Endothelial cell of umbilical vein (primary cell): ENCODE data around the gene CTDP1. TPM values are rescaled to one million over a fixed set of nuclear protein-coding genes. Genes with fewer than 3 reads are reported as not detected.

Experiments
- BruUV-seq: library from RNA; stranded (reverse); fragments of 400-500 nt; replicated peaks from 2 replicates; lab custom pipeline; 2021; lab: Mats Ljungman, UMichigan
- CTCF ChIA-PET: fragments of 300-600, 350-600 bp; sonication (Branson Sonifier 250); formaldehyde crosslinking; loops from one replicate; lab custom pipeline; 2021; ENCODE audit warnings: antibody characterized with exemption, inconsistent platforms; lab: Charles Lee
- POLR2A ChIA-PET: fragments of 300-600, 350-600 bp; sonication (Branson Sonifier 250); formaldehyde crosslinking; loops from one replicate; lab custom pipeline; 2021; ENCODE audit warnings: antibody characterized with exemption, inconsistent platforms; lab: Charles Lee
- DNase-seq: peaks from one replicate; pipeline ENCODE4 v3.0.0-alpha.2; 2011; ENCODE audit warnings: low read depth, low spot score
- FAIRE-seq: peaks from 2 replicates; lab custom pipeline; 2011; peaks lifted over from hg19 to GRCh38; lab: Jason Lieb, UNC
- H2AFZ ChIP-seq: 2 replicates; pipeline ENCODE4 v1.6.0; 2012; ENCODE audit warnings: low read depth, low read length, control low read depth, inconsistent platforms
- H3K27ac ChIP-seq: 2 replicates; pipeline ENCODE4 v1.5.1; 2011; ENCODE audit warnings: low read depth, mild to moderate bottlenecking, control low read depth, low read length, moderate library complexity; ENCODE audit not compliant: insufficient read depth
- H3K27me3 ChIP-seq, 2 experiments: 2 replicates each; pipeline versions ENCODE4 v1.6.0 to v1.6.1; 2011; ENCODE audit warnings: low read length in 2 of 2, mixed read lengths in 1 of 2; ENCODE audit not compliant: control insufficient read depth in 2 of 2, insufficient read depth in 2 of 2
- H3K36me3 ChIP-seq, 2 experiments: 2 replicates in 1 of 2; 3 replicates in 1 of 2; pipeline ENCODE4 v1.5.1; 2011; ENCODE audit warnings: low read length in 2 of 2, mild to moderate bottlenecking in 1 of 2, moderate library complexity in 1 of 2; ENCODE audit not compliant: control insufficient read depth in 2 of 2, insufficient read depth in 2 of 2; ENCODE audit errors: extremely low read depth in 1 of 2
- H3K4me1 ChIP-seq: 3 replicates; pipeline ENCODE4 v1.5.1; 2011; ENCODE audit warnings: mild to moderate bottlenecking, low read length; ENCODE audit not compliant: control insufficient read depth, insufficient read depth; ENCODE audit errors: extremely low read depth
- H3K4me2 ChIP-seq: 2 replicates; pipeline ENCODE4 v1.6.1; 2011; ENCODE audit warnings: low read length, control low read depth, mixed read lengths; ENCODE audit not compliant: insufficient read depth
- H3K4me3 ChIP-seq, 3 experiments: fragments of 200-600 bp in 1 of 3; sonication (generic), shearing (Covaris generic) in 1 of 3; replicated peaks in 1 of 3; 2 replicates each; pipeline ENCODE4 v1.5.1; 2011 to 2016; ENCODE audit warnings: control low read depth in 3 of 3, low read length in 3 of 3, mild to moderate bottlenecking in 2 of 3, inconsistent platforms in 1 of 3, low read depth in 1 of 3, moderate library complexity in 1 of 3; ENCODE audit not compliant: insufficient read depth in 1 of 3
- H3K79me2 ChIP-seq: 2 replicates; pipeline ENCODE4 v1.6.0; 2012; ENCODE audit warnings: low read length, inconsistent platforms; ENCODE audit not compliant: control insufficient read depth, insufficient read depth
- H3K9ac ChIP-seq: replicated peaks from 2 replicates; pipeline ENCODE3; 2011; ENCODE audit warnings: low read length, control low read depth; ENCODE audit not compliant: insufficient read depth; ENCODE audit errors: extremely low read depth
- H3K9me1 ChIP-seq: replicated peaks from 3 replicates; pipeline ENCODE4 v1.6.0; 2011; ENCODE audit warnings: mild to moderate bottlenecking, low read length; ENCODE audit not compliant: control insufficient read depth, insufficient read depth; ENCODE audit errors: extremely low read depth
- H3K9me3 ChIP-seq: replicated peaks from 2 replicates; pipeline ENCODE4 v1.5.1; 2012; ENCODE audit warnings: low read length, inconsistent platforms; ENCODE audit not compliant: control insufficient read depth, insufficient read depth
- H4K20me1 ChIP-seq: replicated peaks from 2 replicates; pipeline ENCODE3; 2011; ENCODE audit warnings: mild to moderate bottlenecking, low read length; ENCODE audit not compliant: control insufficient read depth, insufficient read depth; ENCODE audit errors: extremely low read depth
- CTCF ChIP-seq, 2 donors: IDR thresholded peaks; 1 replicate in 1 of 2; 2 replicates in 1 of 2; pipeline ENCODE4 v1.5.1; 2011; ENCODE audit warnings: low read length in 2 of 2, mild to moderate bottlenecking in 2 of 2, moderate library complexity in 2 of 2, control low read depth in 1 of 2, inconsistent platforms in 1 of 2, low read depth in 1 of 2; ENCODE audit not compliant: insufficient read depth in 1 of 2; ENCODE audit errors: extremely low read depth in 1 of 2
- EZH2 ChIP-seq: IDR thresholded peaks from 2 replicates; pipeline ENCODE4 v1.6.1; 2012; ENCODE audit warnings: borderline replicate concordance, low read depth, mild to moderate bottlenecking, moderate library complexity, low read length, inconsistent platforms; ENCODE audit not compliant: severe bottlenecking
- FOS ChIP-seq: IDR thresholded peaks from 2 replicates; pipeline ENCODE4 v1.6.1; 2011; ENCODE audit warnings: mild to moderate bottlenecking, low read length, moderate library complexity, borderline replicate concordance; ENCODE audit not compliant: insufficient read depth
- GATA2 ChIP-seq: IDR thresholded peaks from 2 replicates; pipeline ENCODE4 v1.7.0; 2011; ENCODE audit warnings: low read depth, mild to moderate bottlenecking, moderate library complexity, mixed read lengths, low read length; ENCODE audit not compliant: insufficient read length, insufficient read depth
- JUN ChIP-seq: IDR thresholded peaks from 2 replicates; pipeline ENCODE4 v1.6.1; 2011; ENCODE audit warnings: borderline replicate concordance, low read depth; ENCODE audit not compliant: insufficient read length, insufficient read depth
- MYC ChIP-seq: IDR thresholded peaks from one replicate; pipeline ENCODE4 v1.6.1; 2011; ENCODE audit warnings: mild to moderate bottlenecking, low read depth, low read length
- POLR2A ChIP-seq: IDR thresholded peaks from 2 replicates; pipeline ENCODE4 v1.6.1; 2012; ENCODE audit warnings: low read depth, mild to moderate bottlenecking, control low read depth, low read length
- POLR2AphosphoS5 ChIP-seq: IDR thresholded peaks from 2 replicates; pipeline ENCODE4 v1.6.1; 2012; ENCODE audit warnings: low read depth, mild to moderate bottlenecking, control low read depth, low read length, moderate library complexity; ENCODE audit not compliant: insufficient read depth
- dilution Hi-C: fragments of 300-500 bp; cut with MboI; formaldehyde crosslinking; loops from one replicate; pipeline ENCODE4 v1.15.0; 2019; ENCODE audit warnings: low sequenced_read_pairs; ENCODE audit not compliant: extremely low pct_ligation_motif_present
- intact Hi-C: fragments of 100-400 bp; cut with micrococcal nuclease; formaldehyde crosslinking; loops from one replicate; pipeline ENCODE4 v1.10.0; 2022
- polyA plus RNA-seq, 4 experiments: library from polyadenylated mRNA; depleted of rRNA in 3 of 4; stranded (reverse) in 3 of 4; unstranded in 1 of 4; fragments of >200 nt; gene quantifications; 2 replicates each; pipeline versions ENCODE4 v1.2.1 to v1.2.3, GENCODE V29; 2011 to 2012; ENCODE audit warnings: missing spikeins in 1 of 4
- total RNA-seq: library from RNA; stranded (reverse); gene quantifications from 2 replicates; pipeline ENCODE4 v1.2.3, GENCODE V29; 2021
- TF ChIP-seq, protein P1 (sequence below): IDR thresholded peaks from 2 replicates; pipeline ENCODE4 v1.6.1; 2011; ENCODE audit not compliant: insufficient read depth, insufficient read length

CTDP1 gene
- total and polyA plus RNA-seq, 2 donors (not counting 3 experiments of a cell fraction or from before 2014, with no cell fraction given), result 15.3 to 27.6 TPM

DNA sequence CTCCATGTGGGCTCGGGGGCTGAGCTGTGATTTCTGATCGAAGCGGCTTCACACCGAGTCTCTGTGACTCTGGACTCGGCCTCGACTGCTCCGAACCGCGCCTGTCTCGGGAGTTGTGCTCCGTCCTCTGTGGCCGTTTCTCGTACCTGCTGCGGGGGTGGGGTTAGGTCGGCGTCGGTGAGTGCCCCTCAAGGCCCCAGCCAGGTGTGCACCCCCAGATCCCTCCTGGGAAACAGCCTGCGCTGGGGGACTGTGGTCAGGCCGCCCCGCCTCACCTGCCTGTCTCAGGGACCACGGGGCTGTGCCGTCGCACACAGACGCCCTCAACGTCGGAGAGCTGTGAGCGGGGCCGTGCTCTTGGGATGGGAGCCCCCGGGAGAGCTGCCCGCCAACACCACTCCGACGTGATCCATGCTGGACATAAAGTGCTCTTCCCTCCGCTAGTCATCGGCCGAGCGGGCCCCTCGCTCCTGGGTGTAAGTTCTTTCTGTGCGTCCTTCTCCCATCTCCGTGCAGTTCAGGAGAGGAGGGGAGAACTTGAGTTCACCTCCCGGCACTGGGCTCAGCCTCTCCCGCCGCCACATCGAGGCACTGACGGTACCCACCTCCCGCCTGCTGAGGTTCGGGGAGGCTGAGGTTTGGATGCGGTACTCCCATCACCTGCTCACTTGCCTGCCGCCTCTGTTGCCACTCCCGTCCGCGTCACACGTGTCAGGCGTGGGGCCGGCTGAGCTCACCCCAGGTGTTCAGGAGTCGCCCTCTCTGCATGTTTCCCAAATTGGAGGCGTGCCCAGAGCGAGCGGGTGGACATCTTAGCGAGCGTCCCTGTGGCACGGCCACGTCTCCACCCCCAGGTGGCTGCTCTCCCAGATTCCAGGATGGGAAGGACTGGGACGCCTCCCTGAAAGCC lies 55.7 kb downstream of the CTDP1 start:
- DNase-seq, result no peak
- Histone ChIP-seq H3K9me1 (no peaks in the 10 kb centered on the region), H3K4me3 (no peak overlapping the region), H3K4me2 (no peak overlapping the region), H3K9me3 (no peaks in the 10 kb centered on the region), H3K4me1 (no peaks in the 10 kb centered on the region), H3K9ac (no peak overlapping the region), H3K27ac (no peak overlapping the region), H3K79me2 (no peaks in the 10 kb centered on the region), H2AFZ (no peak overlapping the region), H4K20me1 (no peaks in the 10 kb centered on the region), H3K36me3 (peaks cover 5 to 27% of the 10 kb centered on the region in 2 experiments), H3K27me3 (no peaks in the 10 kb centered on the region)
- BruUV-seq, result no TSS peak
- intact Hi-C loops, result no loop called here
- no peak for FAIRE-seq
- TF ChIP-seq POLR2A, result no peak
- no peak for TF ChIP-seq CTCF (IDR thresholded peaks at IDR 0.05; ENCODE audit: extremely low read depth in 1 of 2, insufficient read depth in 1 of 2, low read depth in 1 of 2, low read length in 2 of 2)
- dilution Hi-C loops, result no loop called here
- POLR2A ChIA-PET, result no interaction called here
- CTCF ChIA-PET, result no interaction called here

DNA sequence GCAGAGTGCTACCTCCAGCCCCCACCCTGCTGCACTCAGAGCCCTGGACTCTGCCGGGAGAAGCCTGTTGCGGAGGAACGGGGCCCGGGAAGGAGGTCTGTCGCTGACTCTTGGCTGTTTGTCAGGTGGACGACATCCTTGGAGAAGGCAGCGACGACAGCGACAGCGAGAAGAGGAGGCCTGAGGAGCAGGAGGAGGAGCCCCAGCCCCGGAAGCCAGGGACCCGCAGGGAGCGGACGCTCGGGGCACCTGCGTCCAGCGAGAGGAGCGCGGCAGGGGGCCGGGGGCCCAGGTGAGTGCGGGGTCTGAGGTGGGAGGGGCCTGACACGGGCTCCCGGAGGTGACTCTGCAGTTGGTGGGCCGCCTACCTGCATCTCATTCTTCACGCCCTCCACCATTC lies 56.6 kb downstream of the CTDP1 start:
- Histone ChIP-seq H3K4me2 (no peak overlapping the region), H4K20me1 (no peaks in the 10 kb centered on the region), H3K27me3 (no peaks in the 10 kb centered on the region), H3K36me3 (peaks cover 5 to 20% of the 10 kb centered on the region in 2 experiments), H2AFZ (no peak overlapping the region), H3K79me2 (no peaks in the 10 kb centered on the region), H3K27ac (no peak overlapping the region), H3K4me3 (no peak overlapping the region), H3K9ac (no peak overlapping the region), H3K9me3 (no peaks in the 10 kb centered on the region), H3K9me1 (no peaks in the 10 kb centered on the region), H3K4me1 (no peaks in the 10 kb centered on the region)
- intact Hi-C loops, result no loop called here
- ChIA-PET POLR2A (no interaction called here), CTCF (no interaction called here)
- dilution Hi-C loops, result no loop called here
- no TSS peak for BruUV-seq
- no peak for TF ChIP-seq GATA2
- no peak for TF ChIP-seq JUN
- TF ChIP-seq CTCF (IDR thresholded peaks at IDR 0.05; ENCODE audit: extremely low read depth in 1 of 2, insufficient read depth in 1 of 2, low read depth in 1 of 2, low read length in 2 of 2), result no peak
- TF ChIP-seq MYC, result no peak
- no peak for TF ChIP-seq EZH2
- TF ChIP-seq POLR2AphosphoS5, result no peak
- no peak for TF ChIP-seq FOS
- TF ChIP-seq, protein P1, sequence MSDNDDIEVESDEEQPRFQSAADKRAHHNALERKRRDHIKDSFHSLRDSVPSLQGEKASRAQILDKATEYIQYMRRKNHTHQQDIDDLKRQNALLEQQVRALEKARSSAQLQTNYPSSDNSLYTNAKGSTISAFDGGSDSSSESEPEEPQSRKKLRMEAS, result no peak
- no peak for TF ChIP-seq POLR2A
- DNase-seq, result no peak
- no peak for FAIRE-seq
